ENCODE results near the gene CRKL. TPM values are rescaled to one million over a fixed set of nuclear protein-coding genes. Genes with fewer than 3 reads are reported as not detected.

Gene CRKL
- polyA plus RNA-seq, 2 of the 4 experiments (the other 2 are of a cell fraction): 21.4 to 22.8 TPM

GRCh38 chr22:20981787-20982562, 64.8 kb downstream of the CRKL start, which contains the start of gene LZTR1:
Gene LZTR1 (plus strand): TSS chr22:20982297. CDS start chr22:20982372, 75 bp downstream.
- POLR2A ChIA-PET: interaction anchor here (0.5 to 3.7 kb wide), 21 partner anchors 8 to 188 kb away, joined by 3 to 22 read pairs (median 4); partner anchors contain the start of genes LRRC74B and THAP7
- FAIRE-seq: no peak
- TF ChIP-seq CTCF (IDR thresholded peaks at IDR 0.05) (peak; percentile 32; the same call in 1 of the 3 replicates), MAFK (IDR thresholded peaks at IDR 0.05; ENCODE audit: partially characterized antibody) (no peak), ZFP36 (IDR thresholded peaks at IDR 0.05; ENCODE audit: borderline replicate concordance, partially characterized antibody) (no peak), CHD4 (IDR thresholded peaks at IDR 0.05; ENCODE audit: borderline replicate concordance) (no peak), HOXB5 (CRISPR knock-in tag; IDR thresholded peaks at IDR 0.05) (peak; percentile 78), MYC (IDR thresholded peaks at IDR 0.05; ENCODE audit: borderline replicate concordance, low read length) (peak; percentile 61; the same call in 1 of the 2 replicates), REST (IDR thresholded peaks at IDR 0.05) (no peak), RARB (CRISPR knock-in tag; IDR thresholded peaks at IDR 0.05) (no peak), BCL3 (IDR thresholded peaks at IDR 0.05) (peak; percentile 73; the same call in 2 of the 3 replicates), CHD2 (IDR thresholded peaks at IDR 0.05; ENCODE audit: low read length, partially characterized antibody) (no peak), EHMT2 (IDR thresholded peaks at IDR 0.05; ENCODE audit: low read depth) (no peak), EHF (CRISPR knock-in tag; IDR thresholded peaks at IDR 0.05) (0 out of 2 replicates have a peak, but pooled peaks have one; percentile 48), HEYL (CRISPR knock-in tag; IDR thresholded peaks at IDR 0.05) (no peak), E2F6 (IDR thresholded peaks at IDR 0.05; ENCODE audit: borderline replicate concordance, low read depth) (peak; percentile 85), GATA3 (IDR thresholded peaks at IDR 0.05; ENCODE audit: borderline replicate concordance) (0 out of 2 replicates have a peak, but pooled peaks have one; percentile 9), CBX8 (IDR thresholded peaks at IDR 0.05) (no peak), POLR2AphosphoS2 (conservative IDR thresholded peaks at IDR 0.05; ENCODE audit: low read length) (no peak), MAX (IDR thresholded peaks at IDR 0.05) (peak; percentile 95), POLR2A (IDR thresholded peaks at IDR 0.05; ENCODE audit: low read length) (peak; percentile 92), KDM1A (IDR thresholded peaks at IDR 0.05; ENCODE audit: low read depth) (no peak), PHF8 (IDR thresholded peaks at IDR 0.05; ENCODE audit: borderline replicate concordance, low read depth) (peak; percentile 57), ELK1 (IDR thresholded peaks at IDR 0.05; ENCODE audit: low read depth, low read length) (no peak), HDAC2 (IDR thresholded peaks at IDR 0.05) (no peak), JUN (IDR thresholded peaks at IDR 0.05) (peak; percentile 21 to 91; a peak in 3 of 5 replicates), TFCP2L1 (CRISPR knock-in tag; IDR thresholded peaks at IDR 0.05) (no peak), CBX2 (IDR thresholded peaks at IDR 0.05; ENCODE audit: borderline replicate concordance, low read depth) (no peak), MAZ (IDR thresholded peaks at IDR 0.05; ENCODE audit: borderline replicate concordance, low read depth, low read length) (no peak), TP53 (CRISPR knock-in tag; IDR thresholded peaks at IDR 0.05) (0 out of 2 replicates have a peak, but pooled peaks have one; percentile 15), ATOH8 (CRISPR knock-in tag; IDR thresholded peaks at IDR 0.05; ENCODE audit: low read depth) (peak; percentile 83; the same call in 1 of the 2 replicates), NR3C1 (IDR thresholded peaks at IDR 0.05) (no peak)

More at GRCh38 chr22:20981787-20982562, 64.8 kb downstream of the CRKL start, which contains the start of gene LZTR1:
- Histone ChIP-seq H3K4me2 (peak within 1 kb of the TSS; percentile 90), H3K27ac (peak within 1 kb of the TSS; percentile 92 to 97), H3K9me3 (peaks cover 8% of the 10 kb centered on the region; the same call in 1 of the 3 replicates), H3K4me3 (peak within 1 kb of the TSS; percentile 73), H3K4me1 (peaks cover 11% of the 10 kb centered on the region; the same call in 2 of the 3 replicates)
- ATAC-seq (peak; percentile 91 to 96), DNase-seq (ENCODE audit: low read depth in 1 of 2, low spot score in 1 of 2) (peak; percentile 55 to 75)
- CTCF ChIA-PET: interaction anchor here (0.7 to 2.7 kb wide), 13 partner anchors 10 to 178 kb away, joined by 3 to 10 read pairs (median 4); partner anchors contain the start of gene AIFM3
- under 1% methylated on average over 23 of the region's 87 CpGs for WGBS (ENCODE audit: missing lambda C conversion rate)

Measured in A549 (cell line).